ENCODE results near the gene KLHL17. TPM values are rescaled to one million over a fixed set of nuclear protein-coding genes. Genes with fewer than 3 reads are reported as not detected.
A peak's percentile ranks its signal among the peaks of the same experiment; 100 is the strongest.

Gene KLHL17
- total RNA-seq, 1 experiment from 2014 or later: 3.3 TPM

- in situ Hi-C loops (cut with HindIII; ENCODE audit: low pct_unique_long_range_greater_than_20kb, low sequenced_read_pairs): no loop called here
These were observed 27.4 kb upstream of the KLHL17 start for GRCh38 chr1:932776-933602.

GRCh38 chr1:933603-933940, 26.8 kb upstream of the KLHL17 start:
- in situ Hi-C loops (cut with HindIII; ENCODE audit: low pct_unique_long_range_greater_than_20kb, low sequenced_read_pairs): no loop called here
- DNase-seq (ENCODE audit: low read depth): no peak

More at GRCh38 chr1:932776-933602, 27.4 kb upstream of the KLHL17 start:
- DNase-seq (ENCODE audit: low read depth): no peak

GRCh38 chr1:934991-935750, 25.2 kb upstream of the KLHL17 start:
- in situ Hi-C loops (cut with HindIII; ENCODE audit: low pct_unique_long_range_greater_than_20kb, low sequenced_read_pairs): no loop called here
- no peak for DNase-seq (ENCODE audit: low read depth)

GRCh38 chr1:935751-936231, 24.6 kb upstream of the KLHL17 start:
- in situ Hi-C loops (cut with HindIII; ENCODE audit: low pct_unique_long_range_greater_than_20kb, low sequenced_read_pairs): no loop called here
- no peak for DNase-seq (ENCODE audit: low read depth)

GRCh38 chr1:936348-937264, 23.8 kb upstream of the KLHL17 start:
- in situ Hi-C loops (cut with HindIII; ENCODE audit: low pct_unique_long_range_greater_than_20kb, low sequenced_read_pairs): no loop called here
- no peak for DNase-seq (ENCODE audit: low read depth)

- no peak for DNase-seq (ENCODE audit: low read depth)
- in situ Hi-C loops (cut with HindIII; ENCODE audit: low pct_unique_long_range_greater_than_20kb, low sequenced_read_pairs): no loop called here
These were observed 22.9 kb upstream of the KLHL17 start for GRCh38 chr1:937521-937920.

- in situ Hi-C loops (cut with HindIII; ENCODE audit: low pct_unique_long_range_greater_than_20kb, low sequenced_read_pairs): no loop called here
- peak; percentile 88 for DNase-seq (ENCODE audit: low read depth)
These were observed 22.2 kb upstream of the KLHL17 start for GRCh38 chr1:938088-938683.

- in situ Hi-C loops (cut with HindIII; ENCODE audit: low pct_unique_long_range_greater_than_20kb, low sequenced_read_pairs): no loop called here
- no peak for DNase-seq (ENCODE audit: low read depth)
These were observed 21.5 kb upstream of the KLHL17 start for GRCh38 chr1:938711-939489.

GRCh38 chr1:939511-940106, 20.8 kb upstream of the KLHL17 start:
- in situ Hi-C loops (cut with HindIII; ENCODE audit: low pct_unique_long_range_greater_than_20kb, low sequenced_read_pairs): no loop called here
- no peak for DNase-seq (ENCODE audit: low read depth)

GRCh38 chr1:940107-941014, 20.0 kb upstream of the KLHL17 start:
- DNase-seq (ENCODE audit: low read depth): peak; percentile 87
- in situ Hi-C loops (cut with HindIII; ENCODE audit: low pct_unique_long_range_greater_than_20kb, low sequenced_read_pairs): no loop called here

GRCh38 chr1:941015-941587, 19.3 kb upstream of the KLHL17 start:
- in situ Hi-C loops (cut with HindIII; ENCODE audit: low pct_unique_long_range_greater_than_20kb, low sequenced_read_pairs): no loop called here
- DNase-seq (ENCODE audit: low read depth): no peak

- peak; percentile 93 for DNase-seq (ENCODE audit: low read depth)
- in situ Hi-C loops (cut with HindIII; ENCODE audit: low pct_unique_long_range_greater_than_20kb, low sequenced_read_pairs): no loop called here
These were observed 18.6 kb upstream of the KLHL17 start for GRCh38 chr1:941588-942383.

GRCh38 chr1:942411-942821, 18.0 kb upstream of the KLHL17 start:
- DNase-seq (ENCODE audit: low read depth): no peak
- in situ Hi-C loops (cut with HindIII; ENCODE audit: low pct_unique_long_range_greater_than_20kb, low sequenced_read_pairs): no loop called here

- DNase-seq (ENCODE audit: low read depth): peak; percentile 59
- in situ Hi-C loops (cut with HindIII; ENCODE audit: low pct_unique_long_range_greater_than_20kb, low sequenced_read_pairs): no loop called here
These were observed 17.4 kb upstream of the KLHL17 start for GRCh38 chr1:942864-943533.
